B cell (primary cell): ENCODE data around the gene KCNJ16. TPM values are rescaled to one million over a fixed set of nuclear protein-coding genes. Genes with fewer than 3 reads are reported as not detected.

Experiments
- ATAC-seq: fragments of 200-7000 bp; cut with Tn5 transposase; one replicate; pipeline ENCODE4 v1.10.0; 2021; ENCODE audit warnings: low read depth, mild to moderate bottlenecking, moderate number of reproducible peaks, moderate library complexity
- CTCF ChIA-PET: fragments of 350-600 bp; sonication (Branson Sonifier 250); formaldehyde crosslinking; loops from one replicate; lab custom pipeline; 2021; ENCODE audit warnings: antibody characterized with exemption, inconsistent platforms; lab: Charles Lee
- POLR2A ChIA-PET: fragments of 350-600 bp; sonication (Branson Sonifier 250); formaldehyde crosslinking; loops from one replicate; lab custom pipeline; 2021; ENCODE audit warnings: antibody characterized with exemption; lab: Charles Lee
- DNase-seq: peaks from one replicate; pipeline ENCODE4 v3.0.0; 2013
- H2AFZ ChIP-seq: 2 replicates; pipeline ENCODE4 v1.6.1; 2012; ENCODE audit warnings: mild to moderate bottlenecking, low read depth, low read length; ENCODE audit not compliant: insufficient read depth, poor library complexity, severe bottlenecking
- H3K27ac ChIP-seq, 2 donors: 1 replicate in 1 of 2; 2 replicates in 1 of 2; pipeline ENCODE4 v1.5.1; 2012 to 2013; ENCODE audit warnings: low read length in 2 of 2, mild to moderate bottlenecking in 2 of 2, moderate library complexity in 1 of 2
- H3K27me3 ChIP-seq, 4 experiments: fragments of 200-600 bp in 1 of 4; sonication (generic) in 1 of 4; replicated peaks in 1 of 4; 1 replicate in 2 of 4; 2 replicates in 2 of 4; pipeline versions ENCODE4 v1.6.1 to v1.7.0; 2013 to 2016; ENCODE audit warnings: low read length in 3 of 4, mild to moderate bottlenecking in 2 of 4, mixed read lengths in 1 of 4, moderate library complexity in 1 of 4; ENCODE audit not compliant: insufficient read depth in 4 of 4, control insufficient read depth in 3 of 4; ENCODE audit errors: control extremely low read depth in 1 of 4
- H3K36me3 ChIP-seq, 2 experiments: replicated peaks in 1 of 2; 1 replicate in 1 of 2; 2 replicates in 1 of 2; pipeline versions ENCODE4 v1.6.1 to v1.7.1; 2013; ENCODE audit warnings: low read length in 1 of 2; ENCODE audit not compliant: insufficient read depth in 2 of 2, control insufficient read depth in 1 of 2; ENCODE audit errors: control extremely low read depth in 1 of 2, extremely low read depth in 1 of 2
- H3K4me1 ChIP-seq, 2 donors: fragments of 200-600 bp in 1 of 2; sonication (generic) in 1 of 2; 1 replicate in 1 of 2; 2 replicates in 1 of 2; pipeline versions ENCODE4 v1.5.1 to v1.6.1; 2013 to 2017; ENCODE audit warnings: low read length in 2 of 2; ENCODE audit not compliant: control insufficient read depth in 2 of 2, insufficient read depth in 2 of 2
- H3K4me2 ChIP-seq: replicated peaks from 2 replicates; pipeline ENCODE3; 2012; ENCODE audit warnings: mild to moderate bottlenecking, low read depth, low read length; ENCODE audit not compliant: poor library complexity, severe bottlenecking
- H3K4me3 ChIP-seq, 5 experiments: fragments of 200-600 bp in 1 of 5; sonication (generic) in 1 of 5; 1 replicate in 3 of 5; 2 replicates in 2 of 5; pipeline versions ENCODE4 v1.5.1 to v1.7.0; 2011 to 2016; ENCODE audit warnings: low read length in 4 of 5, mild to moderate bottlenecking in 4 of 5, low read depth in 2 of 5, control low read depth in 1 of 5, moderate library complexity in 1 of 5; ENCODE audit not compliant: insufficient read depth in 1 of 5; ENCODE audit errors: control extremely low read depth in 1 of 5, extremely low read depth in 1 of 5
- H3K79me2 ChIP-seq: fragments of 200-600 bp; sonication (generic); one replicate; pipeline ENCODE4 v1.6.0; 2016; ENCODE audit warnings: low read length; ENCODE audit not compliant: control insufficient read depth, insufficient read depth
- H3K9ac ChIP-seq: fragments of 200-600 bp; sonication (generic); 2 replicates; pipeline ENCODE4 v1.6.1; 2017; ENCODE audit warnings: mild to moderate bottlenecking, low read length, moderate library complexity
- H3K9me3 ChIP-seq, 3 donors: one replicate each; pipeline versions ENCODE4 v1.6.1 to v1.7.1; 2013; ENCODE audit warnings: low read length in 2 of 3; ENCODE audit not compliant: control insufficient read depth in 2 of 3, insufficient read depth in 1 of 3; ENCODE audit errors: control extremely low read depth in 1 of 3
- H4K20me1 ChIP-seq: 2 replicates; pipeline ENCODE4 v1.6.0; 2012; ENCODE audit warnings: mild to moderate bottlenecking, low read length; ENCODE audit not compliant: insufficient read depth, control insufficient read depth, poor library complexity, severe bottlenecking
- H3K27ac Mint-ChIP-seq: one replicate; pipeline ENCODE4 v1.8.0; 2021; ENCODE audit warnings: mixed read lengths
- H3K27me3 Mint-ChIP-seq: one replicate; pipeline ENCODE4 v1.8.0; 2021; ENCODE audit warnings: mixed read lengths
- H3K4me1 Mint-ChIP-seq: one replicate; pipeline ENCODE4 v1.8.0; 2021; ENCODE audit warnings: mixed read lengths
- H3K4me3 Mint-ChIP-seq: one replicate; pipeline ENCODE4 v1.8.0; 2021; ENCODE audit warnings: mixed read lengths
- H3K9me3 Mint-ChIP-seq: one replicate; pipeline ENCODE4 v1.8.0; 2022; ENCODE audit warnings: mixed read lengths; ENCODE audit not compliant: insufficient read depth
- EZH2 ChIP-seq: IDR thresholded peaks from 2 replicates; pipeline ENCODE4 v1.6.1; 2012; ENCODE audit warnings: borderline replicate concordance, low read depth, mild to moderate bottlenecking, moderate library complexity, low read length; ENCODE audit not compliant: insufficient read depth, poor library complexity, severe bottlenecking
- WGBS: methylation state at CpG from one replicate; pipeline ENCODE4 v1.1.5; 2013; ENCODE audit warnings: missing lambda C conversion rate; ENCODE audit not compliant: insufficient coverage; 5-methylcytosine and 5-hydroxymethylcytosine counted together
- intact Hi-C: fragments of 100-400 bp; cut with micrococcal nuclease; formaldehyde crosslinking; loops from one replicate; pipeline ENCODE4 v1.10.0; 2022
- polyA minus RNA-seq: library from RNA; depleted of rRNA, polyadenylated mRNA; stranded (reverse); fragments of >200 nt; gene quantifications from 2 replicates; pipeline ENCODE4 v1.2.3, GENCODE V29; 2012
- polyA plus RNA-seq: library from polyadenylated mRNA; depleted of rRNA; stranded (reverse); fragments of >200 nt; gene quantifications from 2 replicates; pipeline ENCODE4 v1.2.3, GENCODE V29; 2012
- total RNA-seq, 2 donors: library from RNA; stranded (reverse); fragments of 120-200 nt in 1 of 2; gene quantifications; 1 replicate in 1 of 2; 2 replicates in 1 of 2; pipeline versions ENCODE4 v1.2.3 to v1.2.4, GENCODE V29; 2013 to 2022
- TF ChIP-seq, protein P1 (sequence below): fragments of 200-600 bp; IDR thresholded peaks from one replicate; pipeline ENCODE4 v1.8.0; 2022; ENCODE audit warnings: antibody characterized with exemption, mild to moderate bottlenecking

The KCNJ16 gene
- not detected in 2 replicates for total RNA-seq
- total RNA-seq (2013) = 0.07 TPM
- not detected in 2 replicates for polyA plus RNA-seq
- not detected in 2 replicates for polyA minus RNA-seq

DNA sequence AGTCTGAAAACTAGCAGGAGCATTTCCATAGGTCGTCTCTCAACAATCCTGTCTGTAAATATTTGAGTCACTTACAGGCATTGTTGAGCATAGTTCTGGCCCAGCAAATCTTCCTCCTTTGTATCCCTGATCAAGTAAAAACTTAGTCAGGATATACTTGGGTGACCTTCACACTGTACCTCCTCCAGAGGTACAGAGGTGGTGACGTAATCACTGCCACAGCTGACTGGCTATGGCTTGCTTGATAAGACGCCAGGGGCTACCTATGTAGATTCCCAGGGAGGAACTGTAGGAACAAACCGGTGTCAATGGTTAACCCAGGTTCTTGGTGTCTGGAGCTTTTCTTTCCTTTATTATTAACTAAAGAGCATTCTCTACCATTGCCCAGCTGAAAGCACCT, at the start of gene KCNJ16:
KCNJ16 (plus strand) TSS at position 270 of the 400 bp plus-strand sequence. CDS start 56,863 bp downstream, outside the sequence.
- Histone ChIP-seq H3K4me3 (no peak within 1 kb of the TSS), H3K9me3 (no peaks in the 10 kb centered on the region), H4K20me1 (no peaks in the 10 kb centered on the region), H3K4me2 (no peak within 1 kb of the TSS), H2AFZ (no peak within 1 kb of the TSS), H3K79me2 (no peaks in the 10 kb centered on the region), H3K36me3 (no peaks in the 10 kb centered on the region), H3K4me1 (no peaks in the 10 kb centered on the region), H3K27ac (no peak within 1 kb of the TSS), H3K27me3 (no peaks in the 10 kb centered on the region), H3K9ac (no peak within 1 kb of the TSS)
- no peaks in the 10 kb centered on the region for H3K9me3 Mint-ChIP-seq
- WGBS = 93% methylated on average over 4 of the region's 4 CpGs
- DNase-seq (no peak), ATAC-seq (no peak)
- H3K27ac Mint-ChIP-seq = no peak within 1 kb of the TSS
- ChIA-PET CTCF (no interaction called here), POLR2A (no interaction called here)
- TF ChIP-seq, protein P1, sequence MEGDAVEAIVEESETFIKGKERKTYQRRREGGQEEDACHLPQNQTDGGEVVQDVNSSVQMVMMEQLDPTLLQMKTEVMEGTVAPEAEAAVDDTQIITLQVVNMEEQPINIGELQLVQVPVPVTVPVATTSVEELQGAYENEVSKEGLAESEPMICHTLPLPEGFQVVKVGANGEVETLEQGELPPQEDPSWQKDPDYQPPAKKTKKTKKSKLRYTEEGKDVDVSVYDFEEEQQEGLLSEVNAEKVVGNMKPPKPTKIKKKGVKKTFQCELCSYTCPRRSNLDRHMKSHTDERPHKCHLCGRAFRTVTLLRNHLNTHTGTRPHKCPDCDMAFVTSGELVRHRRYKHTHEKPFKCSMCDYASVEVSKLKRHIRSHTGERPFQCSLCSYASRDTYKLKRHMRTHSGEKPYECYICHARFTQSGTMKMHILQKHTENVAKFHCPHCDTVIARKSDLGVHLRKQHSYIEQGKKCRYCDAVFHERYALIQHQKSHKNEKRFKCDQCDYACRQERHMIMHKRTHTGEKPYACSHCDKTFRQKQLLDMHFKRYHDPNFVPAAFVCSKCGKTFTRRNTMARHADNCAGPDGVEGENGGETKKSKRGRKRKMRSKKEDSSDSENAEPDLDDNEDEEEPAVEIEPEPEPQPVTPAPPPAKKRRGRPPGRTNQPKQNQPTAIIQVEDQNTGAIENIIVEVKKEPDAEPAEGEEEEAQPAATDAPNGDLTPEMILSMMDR = no peak
- TF ChIP-seq EZH2 = no peak
- H3K4me3 Mint-ChIP-seq = no peak within 1 kb of the TSS
- H3K4me1 Mint-ChIP-seq = no peaks in the 10 kb centered on the region
- intact Hi-C loops = no loop called here
- peaks cover 3% of the 10 kb centered on the region for H3K27me3 Mint-ChIP-seq

DNA sequence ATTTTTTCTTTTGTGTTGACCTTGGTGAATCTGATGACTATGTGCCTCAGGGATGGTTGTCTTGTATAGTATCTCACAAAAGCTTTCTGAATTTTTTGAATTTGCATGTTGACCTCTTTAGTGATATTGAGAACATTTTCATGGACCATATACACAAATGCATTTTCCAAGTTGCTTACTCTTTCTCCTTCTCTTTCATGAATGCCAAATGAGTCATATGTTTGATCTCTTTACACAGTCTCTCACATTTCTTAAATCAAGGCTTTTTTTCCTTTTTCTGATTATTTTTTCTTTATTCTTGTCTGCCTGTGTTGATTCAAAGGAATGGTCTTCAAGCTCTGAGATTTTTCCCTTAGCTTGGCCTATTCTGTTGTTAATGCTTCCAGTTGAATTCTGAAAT, 46.6 kb upstream of the KCNJ16 start:
- Histone ChIP-seq H3K9me3 (peaks cover 0 to 8% (median 0%) of the 10 kb centered on the region in 3 donors), H3K36me3 (no peaks in the 10 kb centered on the region), H2AFZ (no peak overlapping the region), H3K4me3 (no peak overlapping the region), H3K4me1 (no peaks in the 10 kb centered on the region), H3K27me3 (no peaks in the 10 kb centered on the region), H3K27ac (no peak overlapping the region), H3K4me2 (no peak overlapping the region), H3K9ac (no peak overlapping the region), H4K20me1 (no peaks in the 10 kb centered on the region), H3K79me2 (no peaks in the 10 kb centered on the region)
- TF ChIP-seq, protein P1 = no peak
- no peak for TF ChIP-seq EZH2
- Mint-ChIP-seq H3K4me1 (no peaks in the 10 kb centered on the region), H3K27ac (no peak overlapping the region), H3K9me3 (peaks cover 2% of the 10 kb centered on the region), H3K4me3 (no peak overlapping the region), H3K27me3 (peaks cover 6% of the 10 kb centered on the region)
- no peak for DNase-seq
- intact Hi-C loops = no loop called here
- ATAC-seq = no peak
- POLR2A ChIA-PET = no interaction called here
- CTCF ChIA-PET = no interaction called here
